Measurements from ENCODE around the gene CAMKK2. TPM values are rescaled to one million over a fixed set of nuclear protein-coding genes. Genes with fewer than 3 reads are reported as not detected.
"Not testable (repeated sequence)": the region's sequence is repeated elsewhere in the genome, so short reads cannot be mapped to it uniquely, and the experiment has no call there.

Gene CAMKK2
- total RNA-seq, 1 experiment from 2014 or later, result 11.6 TPM

DNA sequence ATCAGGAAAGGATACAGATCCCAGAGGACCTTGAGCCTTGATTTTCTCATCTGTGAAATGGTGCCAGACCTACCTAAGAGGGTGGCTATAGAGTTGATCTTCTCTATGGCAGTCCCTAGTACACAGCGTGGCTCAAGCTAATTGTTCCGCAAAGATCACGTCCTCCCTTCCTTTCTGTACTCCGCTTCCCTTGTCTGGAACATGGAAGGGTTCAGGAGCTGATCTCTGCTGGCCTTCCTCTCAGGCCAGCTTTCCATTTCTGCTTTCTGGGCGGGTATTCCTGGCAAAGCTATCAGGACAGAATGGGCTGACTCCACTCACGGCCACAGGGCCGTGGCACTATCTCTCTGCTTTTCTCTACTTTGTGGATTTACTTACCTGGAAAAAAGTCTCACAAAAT, 6.5 kb downstream of the CAMKK2 start:
- no peak for DNase-seq
- Histone ChIP-seq H3K27me3 (ENCODE audit: control insufficient read depth, insufficient read depth, low read length) (no peaks in the 10 kb centered on the region), H3K4me3 (ENCODE audit: insufficient read depth, low read depth, low read length) (no peak overlapping the region), H3K36me3 (replicated peaks; ENCODE audit: control insufficient read depth, insufficient read depth, low read length) (peaks cover 4% of the 10 kb centered on the region)

DNA sequence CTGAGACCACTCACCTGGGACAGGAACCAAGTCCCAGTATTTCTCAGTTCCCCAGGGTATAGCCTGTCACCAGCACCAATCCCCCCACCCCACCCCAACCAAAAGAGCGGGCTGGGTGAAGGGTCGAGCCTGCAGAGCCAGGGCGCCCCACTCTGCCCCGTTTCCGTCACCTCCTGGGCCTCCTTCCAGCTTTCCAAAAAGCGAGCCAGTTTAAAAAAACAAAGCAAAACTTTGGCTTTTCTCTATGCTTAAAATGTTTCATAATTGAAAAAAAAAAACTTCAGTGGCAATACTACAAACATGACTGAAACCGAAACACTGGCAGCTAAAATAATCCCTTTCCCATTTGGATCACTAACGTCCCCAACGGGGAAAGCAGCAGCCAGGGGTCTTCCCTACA, 7.5 kb downstream of the CAMKK2 start:
- peaks cover 4% of the 10 kb centered on the region for H3K36me3 ChIP-seq (replicated peaks; ENCODE audit: control insufficient read depth, insufficient read depth, low read length)
- DNase-seq, result peak; percentile 64
- no peaks in the 10 kb centered on the region for H3K27me3 ChIP-seq (ENCODE audit: control insufficient read depth, insufficient read depth, low read length)
- H3K4me3 ChIP-seq (ENCODE audit: insufficient read depth, low read depth, low read length), result no peak overlapping the region

DNA sequence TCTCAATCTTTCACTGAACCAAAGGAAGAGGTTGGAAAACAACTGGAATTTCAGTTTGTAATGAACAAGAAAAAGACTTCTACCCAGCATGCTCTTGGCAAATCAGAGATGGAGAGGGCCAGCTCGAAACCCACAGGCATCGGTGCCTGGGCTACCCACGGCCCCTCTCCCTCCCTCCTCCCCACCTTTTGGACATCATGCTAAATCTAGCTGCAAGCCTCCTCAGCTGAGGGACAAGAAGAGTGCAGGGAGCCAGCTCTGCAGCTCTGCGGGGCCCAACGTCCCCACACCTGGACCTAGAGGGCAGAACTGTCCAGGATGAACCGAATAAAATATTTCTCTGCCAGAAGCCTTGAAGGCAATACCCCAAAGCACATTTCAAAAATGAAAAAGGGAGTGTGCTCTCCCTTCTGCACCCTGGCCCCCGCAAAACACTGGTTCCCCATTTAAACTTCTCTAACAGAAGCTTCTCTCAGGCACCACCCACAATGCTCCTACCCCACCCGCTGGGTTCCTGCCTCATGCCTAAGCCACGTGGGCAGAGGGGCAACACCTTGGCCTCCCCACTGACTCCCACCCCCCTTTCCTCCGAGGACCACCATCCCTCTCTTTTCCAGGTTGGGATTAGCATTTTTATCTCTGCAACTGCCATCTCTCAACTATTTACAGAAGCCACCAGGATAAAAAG, 8.2 kb downstream of the CAMKK2 start:
- no peaks in the 10 kb centered on the region for H3K27me3 ChIP-seq (ENCODE audit: control insufficient read depth, insufficient read depth, low read length)
- DNase-seq, result peak; percentile 59
- H3K4me3 ChIP-seq (ENCODE audit: insufficient read depth, low read depth, low read length), result no peak overlapping the region
- peaks cover 4% of the 10 kb centered on the region for H3K36me3 ChIP-seq (replicated peaks; ENCODE audit: control insufficient read depth, insufficient read depth, low read length)

DNA sequence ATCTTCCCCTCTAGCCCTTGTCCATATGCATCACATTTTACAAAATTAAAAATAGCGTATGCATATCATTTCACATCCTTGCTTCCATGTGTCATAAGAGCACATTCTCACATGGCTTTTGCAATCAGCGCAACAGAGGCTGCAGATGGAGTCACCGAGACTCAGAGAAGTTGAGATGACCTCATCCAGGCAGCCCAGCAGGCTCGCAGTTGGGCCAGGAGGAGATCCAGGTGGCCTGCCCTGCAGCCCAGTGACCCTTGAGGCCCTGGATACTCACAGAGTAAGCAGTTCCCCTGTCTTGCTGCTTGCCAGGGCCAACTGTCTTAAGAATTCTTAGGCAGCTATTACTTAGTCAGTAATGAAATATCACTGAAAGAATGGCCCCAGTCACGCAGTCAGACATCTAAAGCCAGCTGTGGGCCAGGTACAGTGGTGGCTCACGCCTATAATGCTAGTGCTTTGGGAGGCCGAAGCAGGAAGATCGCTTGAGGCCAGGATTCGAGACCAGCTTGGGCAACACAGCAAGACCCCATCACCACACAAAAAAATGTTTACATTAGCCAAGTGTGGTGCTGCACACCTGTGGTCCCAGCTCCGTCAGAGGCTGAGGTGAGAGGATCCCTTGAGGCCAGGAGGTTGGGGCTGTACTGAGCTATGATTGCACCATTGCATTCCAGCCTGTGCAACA, 9.1 kb downstream of the CAMKK2 start:
- H3K4me3 ChIP-seq (ENCODE audit: insufficient read depth, low read depth, low read length), result no peak overlapping the region
- DNase-seq, result peak; percentile 33
- H3K36me3 ChIP-seq (replicated peaks; ENCODE audit: control insufficient read depth, insufficient read depth, low read length), result peaks cover 3% of the 10 kb centered on the region
- no peaks in the 10 kb centered on the region for H3K27me3 ChIP-seq (ENCODE audit: control insufficient read depth, insufficient read depth, low read length)

DNA sequence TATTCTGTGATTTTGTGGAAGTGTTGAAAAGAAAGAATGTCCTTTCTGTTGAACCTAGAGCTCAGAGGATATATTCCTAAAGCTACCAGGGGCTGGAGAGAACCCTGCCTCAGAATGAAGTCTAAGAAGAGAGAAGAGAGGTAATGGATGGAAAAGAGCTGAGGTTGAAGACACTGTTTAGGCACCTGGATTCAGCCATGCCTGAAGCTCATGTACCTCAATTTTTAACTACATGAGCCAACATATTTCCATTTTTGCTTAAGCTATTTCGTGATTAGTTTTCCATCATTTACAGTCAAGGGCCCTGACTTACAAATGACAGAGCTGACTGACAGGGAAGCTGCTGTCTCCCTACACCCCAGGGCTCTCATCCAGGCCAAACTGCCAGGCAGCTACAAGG, 10.7 kb downstream of the CAMKK2 start:
- no peaks in the 10 kb centered on the region; the same call in 1 of the 2 replicates for H3K36me3 ChIP-seq (replicated peaks; ENCODE audit: control insufficient read depth, insufficient read depth, low read length)
- no peaks in the 10 kb centered on the region for H3K27me3 ChIP-seq (ENCODE audit: control insufficient read depth, insufficient read depth, low read length)
- H3K4me3 ChIP-seq (ENCODE audit: insufficient read depth, low read depth, low read length), result no peak overlapping the region
- no peak for DNase-seq

DNA sequence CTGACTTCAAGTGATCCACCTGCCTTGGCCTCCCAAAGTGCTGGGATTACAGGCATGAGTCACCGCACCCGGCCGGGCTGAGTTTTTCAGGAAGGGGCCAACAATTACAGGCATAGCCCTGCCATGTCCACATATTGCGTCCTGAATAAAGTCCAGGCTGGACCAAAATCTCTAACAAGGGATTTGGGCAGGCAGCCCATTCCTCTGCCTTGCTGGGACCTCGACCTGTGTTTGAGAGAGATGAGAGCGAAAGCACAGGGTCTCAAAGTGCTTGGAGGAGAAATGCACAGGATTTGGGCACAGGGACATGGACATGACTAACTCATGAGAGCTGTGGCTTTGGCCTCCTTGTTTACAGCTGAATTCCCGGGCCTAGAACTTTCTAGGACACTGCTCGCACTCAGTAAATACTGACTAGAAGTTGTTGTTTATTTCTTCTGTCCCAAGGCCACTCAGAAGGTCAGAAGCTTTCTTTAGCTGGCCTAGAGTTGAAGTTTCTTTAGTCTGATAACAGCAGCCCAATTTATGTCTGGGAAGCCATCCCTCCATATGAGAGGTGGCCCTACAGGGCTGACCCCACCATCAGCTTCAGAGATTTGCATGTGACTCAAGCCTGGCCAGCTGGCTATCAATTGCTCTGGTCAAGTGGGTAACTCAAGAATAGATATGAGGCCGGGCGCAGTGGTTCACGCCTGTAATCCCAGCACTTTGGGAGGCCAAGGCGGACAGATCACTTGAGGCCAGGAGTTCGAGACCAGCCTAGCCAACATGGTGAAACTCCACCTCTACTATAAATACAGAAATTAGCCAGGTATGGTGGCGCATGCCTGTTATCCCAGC, 11.7 kb downstream of the CAMKK2 start:
- no peaks in the 10 kb centered on the region for H3K27me3 ChIP-seq (ENCODE audit: control insufficient read depth, insufficient read depth, low read length)

DNA sequence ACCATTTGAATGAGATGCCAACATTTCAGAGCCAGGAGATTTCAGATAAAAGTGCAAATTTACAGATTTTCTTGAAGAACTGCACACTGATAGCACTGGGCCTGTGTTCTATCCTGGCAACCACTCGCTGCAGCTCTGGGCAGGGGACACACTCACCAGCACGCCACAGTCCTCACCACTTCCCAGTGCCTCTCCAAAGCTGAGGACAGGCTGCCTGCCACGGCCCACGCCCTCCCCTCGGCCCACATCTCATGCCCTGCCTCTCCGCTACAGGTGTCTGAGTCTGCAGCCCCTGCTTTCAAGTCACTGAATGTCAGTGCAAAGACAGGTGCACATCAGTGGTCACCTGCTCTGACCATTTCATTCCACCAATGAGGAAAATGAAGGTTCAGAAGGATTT, 12.7 kb downstream of the CAMKK2 start:
- Histone ChIP-seq H3K4me3 (ENCODE audit: insufficient read depth, low read depth, low read length) (no peak overlapping the region), H3K27me3 (ENCODE audit: control insufficient read depth, insufficient read depth, low read length) (no peaks in the 10 kb centered on the region), H3K36me3 (replicated peaks; ENCODE audit: control insufficient read depth, insufficient read depth, low read length) (no peaks in the 10 kb centered on the region; the same call in 1 of the 2 replicates)
- DNase-seq, result no peak

More for the DNA sequence above, 11.7 kb downstream of the CAMKK2 start:
- Histone ChIP-seq H3K4me3 (ENCODE audit: insufficient read depth, low read depth, low read length) (no peak overlapping the region), H3K36me3 (replicated peaks; ENCODE audit: control insufficient read depth, insufficient read depth, low read length) (no peaks in the 10 kb centered on the region; the same call in 1 of the 2 replicates)
- DNase-seq, result no peak

DNA sequence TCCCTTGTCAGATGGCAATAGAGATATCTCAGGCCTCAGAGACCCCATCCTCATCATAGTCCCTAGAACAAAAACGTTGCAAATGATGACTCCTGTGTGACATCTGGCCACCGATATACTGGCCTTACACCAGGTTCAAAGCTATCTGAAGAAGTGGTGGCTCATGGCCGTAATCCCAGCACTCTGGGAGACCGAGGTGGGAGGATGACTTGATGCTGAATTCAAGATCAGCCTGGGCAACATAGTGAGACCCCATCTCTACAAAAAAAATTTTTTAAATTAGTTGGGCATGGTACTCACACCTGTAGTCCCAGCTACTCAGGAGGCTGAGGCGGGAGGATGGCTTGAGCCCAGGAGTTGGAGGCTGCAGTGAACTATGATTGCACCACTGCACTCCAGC, 13.1 kb downstream of the CAMKK2 start:
- H3K27me3 ChIP-seq (ENCODE audit: control insufficient read depth, insufficient read depth, low read length), result no peaks in the 10 kb centered on the region
- no peak for DNase-seq
- H3K36me3 ChIP-seq (replicated peaks; ENCODE audit: control insufficient read depth, insufficient read depth, low read length), result no peaks in the 10 kb centered on the region; the same call in 1 of the 2 replicates
- H3K4me3 ChIP-seq (ENCODE audit: insufficient read depth, low read depth, low read length), result no peak overlapping the region

DNA sequence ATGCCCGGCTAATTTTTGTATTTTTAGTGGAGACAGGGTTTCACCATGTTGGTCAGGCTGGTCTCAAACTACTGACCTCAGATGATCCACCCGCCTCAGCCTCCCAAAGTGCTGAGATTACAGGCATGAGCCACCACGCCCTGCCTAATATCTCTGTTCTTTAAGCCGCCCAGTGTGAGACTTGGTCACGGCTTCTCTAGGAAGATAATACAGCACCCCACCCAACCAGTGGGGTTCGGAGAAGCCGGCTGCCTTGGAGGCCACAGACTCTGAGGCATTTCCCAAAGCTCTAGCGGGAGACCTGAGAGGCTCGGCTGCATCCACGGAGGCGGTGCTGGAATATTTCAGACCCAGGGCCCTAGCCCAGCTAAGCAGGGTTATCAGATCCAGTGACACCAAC, 13.6 kb downstream of the CAMKK2 start:
- not testable (repeated sequence) for H3K4me3 ChIP-seq (ENCODE audit: insufficient read depth, low read depth, low read length); H3K27me3 ChIP-seq (ENCODE audit: control insufficient read depth, insufficient read depth, low read length); H3K36me3 ChIP-seq (replicated peaks; ENCODE audit: control insufficient read depth, insufficient read depth, low read length); DNase-seq

DNA sequence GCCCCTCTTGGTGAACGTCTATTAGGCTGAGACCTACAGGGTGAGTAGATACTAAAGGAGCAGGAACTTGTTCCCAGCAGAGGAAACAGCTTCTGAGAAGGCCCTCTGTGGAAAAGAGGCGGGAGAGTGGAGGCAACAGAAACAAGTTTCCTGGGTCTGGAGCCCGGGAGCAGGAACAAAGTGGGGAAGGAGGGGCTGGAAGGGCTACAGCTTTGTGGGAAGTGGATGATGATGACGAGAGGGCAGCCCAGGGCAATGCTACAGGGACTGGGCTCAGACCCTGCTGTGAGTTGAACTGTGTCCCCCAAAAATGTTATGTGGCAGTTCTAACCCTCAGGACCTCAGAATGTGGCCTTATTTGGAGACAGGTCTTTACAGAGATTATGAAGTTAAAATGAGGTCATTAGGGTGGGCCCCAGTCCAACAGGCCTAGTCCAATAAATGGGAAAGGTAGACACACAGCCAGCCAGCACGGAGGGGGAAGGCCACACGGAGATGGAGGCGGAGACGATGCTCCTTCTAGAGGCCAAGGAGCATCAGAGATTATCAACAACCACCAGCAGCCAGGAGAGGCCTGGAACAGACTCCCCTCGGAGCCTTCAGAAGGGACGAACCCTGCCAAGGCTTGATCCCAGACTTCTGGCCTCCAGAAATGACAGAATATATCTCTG, 14.3 kb downstream of the CAMKK2 start:
- no peaks in the 10 kb centered on the region; the same call in 1 of the 2 replicates for H3K36me3 ChIP-seq (replicated peaks; ENCODE audit: control insufficient read depth, insufficient read depth, low read length)
- no peaks in the 10 kb centered on the region for H3K27me3 ChIP-seq (ENCODE audit: control insufficient read depth, insufficient read depth, low read length)
- H3K4me3 ChIP-seq (ENCODE audit: insufficient read depth, low read depth, low read length), result no peak overlapping the region
- no peak for DNase-seq

DNA sequence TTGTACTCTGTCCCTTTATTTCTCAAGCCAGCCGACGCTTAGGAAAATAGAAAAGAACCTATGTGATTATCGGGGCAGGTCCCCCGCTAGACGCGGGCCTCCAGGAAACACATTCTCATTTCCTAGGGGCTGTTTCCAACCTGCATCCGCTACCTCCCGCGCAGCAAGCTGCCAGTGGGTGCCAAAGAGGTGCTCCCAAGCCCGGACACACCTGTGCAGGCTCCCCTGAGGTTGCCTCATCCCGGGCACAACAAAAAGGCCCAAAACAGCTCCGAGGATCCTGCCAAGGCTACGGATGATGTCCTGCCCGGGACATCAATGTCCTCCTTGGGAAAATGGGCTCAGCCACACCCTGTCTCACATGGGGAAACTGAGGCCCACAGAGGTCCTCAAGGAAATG, 15.4 kb downstream of the CAMKK2 start:
- H3K4me3 ChIP-seq (ENCODE audit: insufficient read depth, low read depth, low read length); DNase-seq; H3K27me3 ChIP-seq (ENCODE audit: control insufficient read depth, insufficient read depth, low read length); H3K36me3 ChIP-seq (replicated peaks; ENCODE audit: control insufficient read depth, insufficient read depth, low read length): not testable (repeated sequence)

DNA sequence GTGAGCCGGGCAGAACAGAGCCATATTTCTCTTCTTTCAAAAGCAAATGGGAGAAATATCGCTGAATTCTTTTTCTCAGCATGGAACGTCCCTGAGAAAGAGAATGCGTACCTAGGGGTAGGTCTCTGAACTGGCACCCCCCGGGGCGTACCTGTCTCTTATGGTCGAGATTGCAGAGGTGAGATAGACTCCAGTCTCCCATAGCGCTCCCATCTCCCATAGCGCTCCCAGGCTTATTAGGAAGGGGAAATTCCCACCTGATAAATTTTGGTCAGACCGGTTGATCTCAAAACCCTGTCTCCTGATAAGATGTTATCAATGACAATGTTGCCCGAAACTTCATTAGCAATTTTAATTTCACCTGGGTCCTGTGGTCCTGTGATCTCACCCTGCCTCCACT, 16.0 kb downstream of the CAMKK2 start:
- not testable (repeated sequence) for DNase-seq; H3K36me3 ChIP-seq (replicated peaks; ENCODE audit: control insufficient read depth, insufficient read depth, low read length); H3K4me3 ChIP-seq (ENCODE audit: insufficient read depth, low read depth, low read length); H3K27me3 ChIP-seq (ENCODE audit: control insufficient read depth, insufficient read depth, low read length)

DNA sequence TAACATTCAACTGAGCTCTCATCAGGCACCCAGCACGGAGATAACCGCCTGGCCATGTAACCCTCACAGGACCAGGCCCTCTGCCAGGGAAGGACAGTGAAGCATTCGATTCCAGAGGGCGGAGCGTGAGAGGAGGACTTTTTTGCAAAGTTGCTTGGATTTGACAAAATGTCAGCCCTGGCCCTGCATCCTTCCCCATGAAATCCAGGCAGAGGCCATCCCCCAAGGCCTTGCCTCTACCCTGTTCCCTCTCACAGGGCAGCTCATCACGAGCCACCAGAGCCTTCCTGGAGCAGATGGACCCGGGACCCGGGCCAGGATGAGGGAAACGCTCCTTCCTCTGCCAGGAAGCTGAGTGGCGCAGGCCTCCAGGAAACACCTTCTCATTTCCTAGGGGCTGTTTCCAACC, 17.0 kb downstream of the CAMKK2 start:
- no peaks in the 10 kb centered on the region for H3K27me3 ChIP-seq (ENCODE audit: control insufficient read depth, insufficient read depth, low read length)
- H3K4me3 ChIP-seq (ENCODE audit: insufficient read depth, low read depth, low read length), result no peak overlapping the region
- no peaks in the 10 kb centered on the region; the same call in 1 of the 2 replicates for H3K36me3 ChIP-seq (replicated peaks; ENCODE audit: control insufficient read depth, insufficient read depth, low read length)
- peak; percentile 61 for DNase-seq

DNA sequence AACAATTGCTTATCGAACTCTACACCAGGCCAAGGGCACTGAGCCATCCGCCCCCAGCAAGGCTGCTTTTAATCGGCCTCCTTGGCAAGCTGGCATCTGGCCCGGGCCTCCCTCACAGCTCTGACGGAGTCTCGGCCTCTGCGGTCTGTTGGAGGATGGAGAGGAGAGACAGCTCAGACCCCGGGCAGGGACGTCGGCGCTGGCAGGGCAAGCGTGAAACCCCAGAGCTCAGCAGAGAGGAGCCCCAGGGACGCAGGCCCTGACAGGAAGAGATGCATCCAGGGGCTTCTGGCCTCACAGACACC, 17.5 kb downstream of the CAMKK2 start:
- H3K36me3 ChIP-seq (replicated peaks; ENCODE audit: control insufficient read depth, insufficient read depth, low read length), result no peaks in the 10 kb centered on the region; the same call in 1 of the 2 replicates
- H3K4me3 ChIP-seq (ENCODE audit: insufficient read depth, low read depth, low read length), result no peak overlapping the region
- no peaks in the 10 kb centered on the region for H3K27me3 ChIP-seq (ENCODE audit: control insufficient read depth, insufficient read depth, low read length)
- DNase-seq, result peak; percentile 46

Measured in H7 (cell line).